Stimulated activated CD8-positive, alpha-beta memory T cell treated with anti-CD3 and anti-CD28 coated beads, Interleukin-4, amount 100 ng/mL, for 48 hours (primary cell): ENCODE measurements around the gene PPT1.

Experiments used
- DNase-seq: peaks from one replicate; pipeline ENCODE4 v3.0.0-alpha.2; 2020

Gene PPT1

GRCh38 chr1:40092241-40092640 is 4.8 kb downstream of the PPT1 start:
- no peak for DNase-seq

GRCh38 chr1:40090652-40091355 is 6.2 kb downstream of the PPT1 start:
- no peak for DNase-seq

GRCh38 chr1:40084750-40085149 is 12.3 kb downstream of the PPT1 start:
- peak; percentile 64 for DNase-seq

GRCh38 chr1:40081871-40082270 is 15.2 kb downstream of the PPT1 start:
- DNase-seq = no peak

GRCh38 chr1:40079774-40080400 is 17.2 kb downstream of the PPT1 start:
- no peak for DNase-seq

- peak; percentile 59 for DNase-seq
Measured at GRCh38 chr1:40078512-40079333, 18.3 kb downstream of the PPT1 start.

GRCh38 chr1:40076895-40077312 is 20.1 kb downstream of the PPT1 start:
- DNase-seq = no peak

GRCh38 chr1:40075266-40075665 is 21.8 kb downstream of the PPT1 start:
- DNase-seq = no peak

GRCh38 chr1:40073062-40073461 is 24.0 kb downstream of the PPT1 start:
- DNase-seq = no peak

- no peak for DNase-seq
Measured at GRCh38 chr1:40072142-40072541, 24.9 kb downstream of the PPT1 start.

GRCh38 chr1:40067851-40068250 is 29.2 kb downstream of the PPT1 start:
- no peak for DNase-seq

- no peak for DNase-seq
Measured at GRCh38 chr1:40067023-40067422, 30.0 kb downstream of the PPT1 start.

- no peak for DNase-seq
Measured at GRCh38 chr1:40064797-40065499, 32.1 kb downstream of the PPT1 start.

- no peak for DNase-seq
Measured at GRCh38 chr1:40059960-40060750, 36.9 kb downstream of the PPT1 start.

- DNase-seq = no peak
Measured at GRCh38 chr1:40059338-40059959, 37.6 kb downstream of the PPT1 start.

GRCh38 chr1:40058453-40059337 is 38.4 kb downstream of the PPT1 start:
- DNase-seq = no peak

GRCh38 chr1:40058097-40058452 is 39.0 kb downstream of the PPT1 start:
- no peak for DNase-seq

GRCh38 chr1:40057310-40058030 is 39.6 kb downstream of the PPT1 start:
- DNase-seq = no peak

- DNase-seq = no peak
Measured at GRCh38 chr1:40056519-40057309, 40.3 kb downstream of the PPT1 start.
